Fibroblast of the aortic adventitia (primary cell): ENCODE measurements around the gene CTSF. TPM values are rescaled to one million over a fixed set of nuclear protein-coding genes. Genes with fewer than 3 reads are reported as not detected.

Source experiments
- DNase-seq: peaks from one replicate; pipeline ENCODE4 v3.0.0-alpha.2; 2010; ENCODE audit warnings: low read depth
- H3K4me3 ChIP-seq: 2 replicates; pipeline ENCODE4 v1.5.1; 2011; ENCODE audit warnings: low read depth, mild to moderate bottlenecking, control low read depth, low read length, moderate library complexity
- total RNA-seq: library from RNA; depleted of rRNA; stranded (reverse); fragments of >200 nt; gene quantifications from 2 replicates; pipeline ENCODE4 v1.2.3, GENCODE V29; 2012; ENCODE audit warnings: low replicate concordance
- TF ChIP-seq, protein P1 (sequence below): IDR thresholded peaks from 2 replicates; pipeline ENCODE4 v1.5.1; 2011; ENCODE audit warnings: mild to moderate bottlenecking, low read length, control low read depth, inconsistent platforms; ENCODE audit not compliant: insufficient read depth

CTSF gene
- total RNA-seq, 1 donor = 35.0 TPM

DNA sequence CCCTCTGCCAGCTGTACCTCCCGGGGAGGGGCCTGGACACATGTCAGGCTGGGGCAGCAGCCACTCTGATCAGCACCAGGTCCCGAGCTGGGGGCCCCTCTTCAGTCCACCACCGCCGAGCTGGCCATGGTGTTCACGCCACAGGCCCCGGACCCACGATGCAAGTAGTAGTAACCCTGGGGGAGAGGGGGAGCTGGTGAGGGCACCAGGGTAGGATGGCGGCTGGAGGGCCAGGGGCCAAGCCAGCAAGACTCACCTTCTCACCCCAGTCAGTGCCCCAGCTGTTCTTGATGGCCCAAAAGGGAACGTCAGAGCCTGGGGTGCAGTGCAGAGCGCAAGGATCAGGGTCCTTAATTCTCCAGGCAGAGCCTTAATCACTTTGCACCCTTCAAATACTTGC, 4.6 kb downstream of the CTSF start:
- TF ChIP-seq, protein P1, sequence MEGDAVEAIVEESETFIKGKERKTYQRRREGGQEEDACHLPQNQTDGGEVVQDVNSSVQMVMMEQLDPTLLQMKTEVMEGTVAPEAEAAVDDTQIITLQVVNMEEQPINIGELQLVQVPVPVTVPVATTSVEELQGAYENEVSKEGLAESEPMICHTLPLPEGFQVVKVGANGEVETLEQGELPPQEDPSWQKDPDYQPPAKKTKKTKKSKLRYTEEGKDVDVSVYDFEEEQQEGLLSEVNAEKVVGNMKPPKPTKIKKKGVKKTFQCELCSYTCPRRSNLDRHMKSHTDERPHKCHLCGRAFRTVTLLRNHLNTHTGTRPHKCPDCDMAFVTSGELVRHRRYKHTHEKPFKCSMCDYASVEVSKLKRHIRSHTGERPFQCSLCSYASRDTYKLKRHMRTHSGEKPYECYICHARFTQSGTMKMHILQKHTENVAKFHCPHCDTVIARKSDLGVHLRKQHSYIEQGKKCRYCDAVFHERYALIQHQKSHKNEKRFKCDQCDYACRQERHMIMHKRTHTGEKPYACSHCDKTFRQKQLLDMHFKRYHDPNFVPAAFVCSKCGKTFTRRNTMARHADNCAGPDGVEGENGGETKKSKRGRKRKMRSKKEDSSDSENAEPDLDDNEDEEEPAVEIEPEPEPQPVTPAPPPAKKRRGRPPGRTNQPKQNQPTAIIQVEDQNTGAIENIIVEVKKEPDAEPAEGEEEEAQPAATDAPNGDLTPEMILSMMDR = no peak
- no peak overlapping the region for H3K4me3 ChIP-seq
- DNase-seq = no peak

DNA sequence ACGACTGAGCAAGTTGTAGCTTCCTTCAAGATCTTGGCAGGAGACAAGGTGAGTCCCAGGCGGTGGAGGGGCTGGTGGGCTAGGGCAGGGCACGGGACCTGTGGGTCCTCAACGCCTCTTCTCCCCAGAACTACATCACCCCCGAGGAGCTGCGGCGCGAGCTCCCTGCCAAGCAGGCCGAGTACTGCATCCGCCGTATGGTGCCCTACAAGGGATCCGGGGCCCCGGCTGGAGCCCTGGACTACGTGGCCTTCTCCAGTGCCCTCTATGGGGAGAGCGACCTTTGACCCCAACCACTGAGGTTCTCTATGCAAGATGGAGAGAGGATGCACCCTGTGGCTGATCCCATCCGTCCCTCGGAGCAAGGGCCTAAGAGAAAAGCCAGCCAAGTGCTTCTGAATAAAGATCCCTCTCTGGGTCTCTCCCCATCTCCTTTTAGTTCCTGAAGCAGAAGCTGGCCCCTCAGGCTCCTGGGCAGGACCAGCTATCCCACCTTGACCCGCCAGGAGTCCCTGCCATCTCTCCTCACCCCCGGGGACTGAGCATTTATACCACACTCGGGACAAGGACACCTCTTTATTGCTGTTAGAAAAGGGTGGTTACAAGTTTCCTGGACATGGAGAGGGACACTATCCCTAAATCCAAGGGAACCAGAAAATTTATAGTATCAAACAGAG, 5.4 kb downstream of the CTSF start:
- no peak for DNase-seq
- no peak overlapping the region for H3K4me3 ChIP-seq
- TF ChIP-seq, protein P1 = no peak

DNA sequence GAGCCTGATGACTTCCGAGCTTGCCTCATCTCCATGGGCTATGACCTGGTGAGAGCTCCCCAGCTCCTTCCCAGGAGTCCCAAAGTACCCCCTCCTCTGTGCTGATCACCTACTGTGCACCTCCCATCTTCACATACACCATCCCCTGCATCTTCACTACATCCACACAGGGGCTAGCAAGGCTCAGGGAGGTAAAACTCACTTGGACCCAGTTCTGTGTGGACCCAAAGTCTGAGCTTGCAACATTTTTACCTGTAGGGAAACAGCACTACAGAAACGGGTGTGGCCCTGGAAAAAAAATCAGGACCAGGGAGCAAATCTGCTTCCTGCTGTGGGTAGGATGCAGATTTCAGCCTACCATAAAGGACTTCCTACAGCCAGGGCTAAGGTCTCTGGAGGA, 6.1 kb downstream of the CTSF start:
- DNase-seq = no peak
- no peak overlapping the region for H3K4me3 ChIP-seq
- TF ChIP-seq, protein P1 = no peak

DNA sequence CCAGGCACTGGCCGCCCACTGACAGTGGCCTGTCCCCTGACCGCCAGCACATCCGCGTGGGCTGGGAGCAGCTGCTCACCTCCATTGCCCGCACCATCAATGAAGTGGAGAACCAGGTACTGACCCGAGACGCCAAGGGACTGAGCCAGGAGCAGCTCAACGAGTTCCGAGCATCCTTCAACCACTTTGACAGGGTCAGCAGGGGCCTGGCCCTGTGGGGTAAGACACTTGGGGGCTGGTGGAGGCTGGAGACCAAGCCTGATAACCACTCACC, 6.5 kb downstream of the CTSF start:
- DNase-seq = no peak
- TF ChIP-seq, protein P1 = no peak
- no peak overlapping the region for H3K4me3 ChIP-seq

DNA sequence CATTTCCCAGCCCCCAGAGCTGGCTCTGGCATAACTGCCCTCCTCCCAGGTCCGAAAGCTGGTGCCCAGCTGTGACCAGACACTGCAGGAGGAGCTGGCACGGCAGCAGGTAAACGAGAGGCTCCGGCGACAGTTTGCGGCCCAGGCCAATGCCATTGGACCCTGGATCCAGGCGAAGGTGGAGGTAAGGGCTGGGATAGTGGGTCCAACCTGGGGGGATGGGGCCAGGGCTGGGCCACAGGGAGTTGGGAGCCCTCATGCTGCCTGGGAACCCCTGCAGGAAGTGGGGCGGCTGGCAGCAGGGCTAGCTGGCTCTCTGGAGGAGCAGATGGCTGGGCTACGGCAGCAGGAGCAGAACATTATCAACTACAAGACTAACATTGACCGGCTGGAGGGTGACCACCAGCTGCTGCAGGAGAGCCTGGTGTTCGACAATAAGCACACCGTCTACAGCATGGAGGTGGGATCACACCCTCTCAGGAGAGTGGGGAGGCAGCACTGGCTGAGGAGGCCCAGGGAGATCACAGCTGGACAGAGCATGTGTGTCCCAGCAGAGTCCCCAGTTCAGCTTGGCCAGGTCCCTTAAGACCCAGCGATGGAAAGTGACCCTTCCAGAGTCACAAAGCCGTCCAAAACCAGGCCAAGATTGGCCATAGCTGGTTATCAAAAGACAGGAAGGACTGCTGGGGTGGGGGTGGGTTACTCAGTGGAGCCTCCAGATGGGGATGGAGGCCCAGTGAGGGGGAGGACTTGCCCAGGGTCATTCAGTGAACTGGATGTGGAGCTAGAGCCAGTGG, 7.0 kb downstream of the CTSF start:
- no peak for DNase-seq
- H3K4me3 ChIP-seq = no peak overlapping the region
- TF ChIP-seq, protein P1 = no peak

DNA sequence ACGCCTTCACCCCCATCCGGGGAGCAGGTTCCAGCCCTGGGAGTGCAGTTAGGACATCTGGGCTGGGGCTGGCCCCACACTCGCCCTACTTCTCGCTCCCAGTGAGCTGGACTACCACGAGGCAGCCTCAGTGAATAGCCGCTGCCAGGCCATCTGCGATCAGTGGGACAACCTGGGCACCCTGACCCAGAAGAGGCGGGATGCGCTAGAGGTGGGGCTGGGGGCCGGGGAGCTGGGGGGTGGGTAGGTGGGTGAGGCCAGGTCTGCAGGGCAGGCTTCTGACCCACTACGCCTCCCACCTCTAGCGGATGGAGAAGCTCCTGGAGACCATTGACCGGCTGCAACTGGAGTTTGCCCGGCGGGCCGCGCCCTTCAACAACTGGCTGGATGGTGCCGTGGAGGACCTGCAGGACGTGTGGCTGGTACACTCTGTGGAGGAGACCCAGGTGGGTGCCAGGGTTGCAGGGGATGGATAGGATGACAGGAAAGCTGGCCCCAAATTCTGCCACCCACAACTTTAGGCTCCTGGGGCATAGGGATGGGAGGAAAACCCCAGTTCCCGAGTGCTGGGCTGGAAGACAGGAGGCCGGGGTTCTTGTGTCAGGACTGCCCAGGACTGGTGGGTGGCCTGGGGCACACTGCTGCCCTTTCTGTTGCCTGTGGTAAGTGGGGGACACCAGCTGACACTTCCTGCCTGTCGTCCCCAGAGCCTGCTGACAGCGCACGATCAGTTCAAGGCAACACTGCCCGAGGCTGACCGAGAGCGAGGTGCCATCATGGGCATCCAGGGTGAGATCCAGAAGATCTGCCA, 8.3 kb downstream of the CTSF start:
- H3K4me3 ChIP-seq = no peak overlapping the region
- TF ChIP-seq, protein P1 = no peak
- DNase-seq = no peak
